ENCODE data around the gene ARID2.
A peak's percentile ranks its signal among the peaks of the same experiment; 100 is the strongest.

ARID2 gene, protein sequence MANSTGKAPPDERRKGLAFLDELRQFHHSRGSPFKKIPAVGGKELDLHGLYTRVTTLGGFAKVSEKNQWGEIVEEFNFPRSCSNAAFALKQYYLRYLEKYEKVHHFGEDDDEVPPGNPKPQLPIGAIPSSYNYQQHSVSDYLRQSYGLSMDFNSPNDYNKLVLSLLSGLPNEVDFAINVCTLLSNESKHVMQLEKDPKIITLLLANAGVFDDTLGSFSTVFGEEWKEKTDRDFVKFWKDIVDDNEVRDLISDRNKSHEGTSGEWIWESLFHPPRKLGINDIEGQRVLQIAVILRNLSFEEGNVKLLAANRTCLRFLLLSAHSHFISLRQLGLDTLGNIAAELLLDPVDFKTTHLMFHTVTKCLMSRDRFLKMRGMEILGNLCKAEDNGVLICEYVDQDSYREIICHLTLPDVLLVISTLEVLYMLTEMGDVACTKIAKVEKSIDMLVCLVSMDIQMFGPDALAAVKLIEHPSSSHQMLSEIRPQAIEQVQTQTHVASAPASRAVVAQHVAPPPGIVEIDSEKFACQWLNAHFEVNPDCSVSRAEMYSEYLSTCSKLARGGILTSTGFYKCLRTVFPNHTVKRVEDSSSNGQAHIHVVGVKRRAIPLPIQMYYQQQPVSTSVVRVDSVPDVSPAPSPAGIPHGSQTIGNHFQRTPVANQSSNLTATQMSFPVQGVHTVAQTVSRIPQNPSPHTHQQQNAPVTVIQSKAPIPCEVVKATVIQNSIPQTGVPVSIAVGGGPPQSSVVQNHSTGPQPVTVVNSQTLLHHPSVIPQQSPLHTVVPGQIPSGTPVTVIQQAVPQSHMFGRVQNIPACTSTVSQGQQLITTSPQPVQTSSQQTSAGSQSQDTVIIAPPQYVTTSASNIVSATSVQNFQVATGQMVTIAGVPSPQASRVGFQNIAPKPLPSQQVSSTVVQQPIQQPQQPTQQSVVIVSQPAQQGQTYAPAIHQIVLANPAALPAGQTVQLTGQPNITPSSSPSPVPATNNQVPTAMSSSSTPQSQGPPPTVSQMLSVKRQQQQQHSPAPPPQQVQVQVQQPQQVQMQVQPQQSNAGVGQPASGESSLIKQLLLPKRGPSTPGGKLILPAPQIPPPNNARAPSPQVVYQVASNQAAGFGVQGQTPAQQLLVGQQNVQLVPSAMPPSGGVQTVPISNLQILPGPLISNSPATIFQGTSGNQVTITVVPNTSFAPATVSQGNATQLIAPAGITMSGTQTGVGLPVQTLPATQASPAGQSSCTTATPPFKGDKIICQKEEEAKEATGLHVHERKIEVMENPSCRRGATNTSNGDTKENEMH (N-terminal part only)

DNA sequence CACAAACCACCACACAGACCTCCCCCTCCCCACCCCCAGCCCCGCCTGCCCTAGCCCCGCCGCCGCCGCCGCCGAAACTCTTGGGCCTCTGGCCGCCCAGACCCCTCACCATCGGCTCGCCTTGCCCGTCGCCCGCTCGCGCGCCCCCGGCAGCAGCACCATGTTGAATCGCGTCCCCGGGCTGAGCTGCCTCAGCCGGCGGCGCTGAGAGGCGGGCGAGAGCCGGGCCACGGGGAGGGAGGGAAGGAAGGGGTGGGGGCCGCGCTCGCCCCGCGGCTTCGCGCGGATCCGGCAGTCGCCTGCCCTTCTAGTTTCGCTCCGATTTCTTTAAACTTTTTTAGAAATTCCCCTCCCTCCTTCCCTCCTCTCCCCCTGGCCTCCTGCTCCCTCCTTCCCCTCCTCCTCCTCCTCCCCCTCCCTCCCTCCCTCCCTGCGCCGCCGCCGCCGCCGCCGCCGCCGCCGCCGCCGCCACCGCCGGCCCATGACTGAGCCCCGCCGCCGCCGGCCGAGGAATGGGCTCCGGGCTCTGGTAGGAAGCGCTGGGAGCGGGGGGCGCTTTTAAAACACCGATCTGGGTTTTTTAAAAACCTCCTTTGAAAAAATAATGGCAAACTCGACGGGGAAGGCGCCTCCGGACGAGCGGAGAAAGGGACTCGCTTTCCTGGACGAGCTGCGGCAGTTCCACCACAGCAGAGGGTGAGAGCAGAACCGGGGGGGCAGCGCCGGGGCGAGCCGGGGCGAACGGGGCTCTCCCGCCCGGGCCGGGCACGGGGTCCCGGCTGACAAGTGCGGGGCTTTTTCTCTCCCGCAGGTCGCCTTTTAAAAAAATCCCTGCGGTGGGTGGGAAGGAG is at the start of gene ARID2:
Gene ARID2, plus strand, starts transcription at position 474 of the 851 bp plus-strand sequence. Its CDS starts 131 bp downstream, at position 605.
- peak; percentile 82 for DNase-seq

DNA sequence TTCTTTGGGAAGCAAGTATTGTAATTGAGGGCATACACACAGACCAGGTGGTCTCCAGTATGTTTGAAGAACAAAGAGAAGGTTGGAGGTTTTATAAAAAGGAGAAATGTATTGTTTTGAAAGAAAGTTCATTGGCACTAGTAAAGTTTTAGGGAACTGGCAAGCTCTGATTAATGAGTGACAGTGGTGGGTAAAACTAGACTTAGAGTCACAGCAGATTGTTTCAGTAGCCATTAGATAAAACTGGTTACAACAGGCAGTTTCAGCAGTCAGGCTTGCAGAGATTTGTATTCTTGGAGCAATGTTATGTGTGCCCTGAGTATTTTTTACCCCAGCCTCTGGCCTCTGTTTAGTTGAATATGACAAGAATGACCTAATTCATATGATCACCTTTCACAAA is 49.1 kb upstream of the ARID2 start:
- DNase-seq, result no peak

DNA sequence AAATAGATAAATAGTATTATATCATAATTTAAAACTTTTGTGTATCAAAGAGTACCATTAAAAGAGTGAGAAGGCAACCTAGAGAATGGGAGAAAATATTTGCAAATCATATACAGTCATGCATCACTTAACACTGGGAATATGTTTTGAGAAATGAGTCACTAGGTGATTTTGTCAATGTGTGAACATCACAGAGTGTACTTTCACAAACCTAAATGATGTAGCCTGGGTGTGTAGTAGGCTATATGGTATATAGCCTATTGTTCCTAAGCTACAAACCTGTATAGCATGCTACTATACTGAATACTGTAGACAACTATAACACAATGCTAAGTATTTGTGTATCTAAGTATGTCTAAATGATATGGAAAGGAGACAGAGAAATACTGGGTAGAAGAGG is 48.0 kb upstream of the ARID2 start:
- DNase-seq, result peak; percentile 18

DNA sequence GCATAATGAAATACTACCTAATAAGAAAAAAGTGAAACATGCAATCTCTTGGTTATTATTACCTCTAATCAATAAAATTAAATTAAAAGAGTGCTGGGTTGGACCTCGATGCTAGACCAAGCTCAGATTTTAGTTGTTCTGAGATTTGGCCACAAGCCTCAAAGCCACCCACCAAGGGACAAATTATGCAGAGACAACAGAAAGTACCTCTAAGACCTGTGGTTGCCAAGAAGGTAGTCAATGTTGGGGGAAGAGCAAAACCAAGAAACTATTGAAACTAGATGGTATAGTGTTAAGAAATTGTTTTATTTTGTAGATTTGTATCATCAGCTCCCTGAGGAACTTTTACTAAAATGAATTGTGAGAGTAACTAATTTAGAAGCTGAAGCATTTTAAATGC is 43.8 kb upstream of the ARID2 start:
- DNase-seq, result peak; percentile 11

DNA sequence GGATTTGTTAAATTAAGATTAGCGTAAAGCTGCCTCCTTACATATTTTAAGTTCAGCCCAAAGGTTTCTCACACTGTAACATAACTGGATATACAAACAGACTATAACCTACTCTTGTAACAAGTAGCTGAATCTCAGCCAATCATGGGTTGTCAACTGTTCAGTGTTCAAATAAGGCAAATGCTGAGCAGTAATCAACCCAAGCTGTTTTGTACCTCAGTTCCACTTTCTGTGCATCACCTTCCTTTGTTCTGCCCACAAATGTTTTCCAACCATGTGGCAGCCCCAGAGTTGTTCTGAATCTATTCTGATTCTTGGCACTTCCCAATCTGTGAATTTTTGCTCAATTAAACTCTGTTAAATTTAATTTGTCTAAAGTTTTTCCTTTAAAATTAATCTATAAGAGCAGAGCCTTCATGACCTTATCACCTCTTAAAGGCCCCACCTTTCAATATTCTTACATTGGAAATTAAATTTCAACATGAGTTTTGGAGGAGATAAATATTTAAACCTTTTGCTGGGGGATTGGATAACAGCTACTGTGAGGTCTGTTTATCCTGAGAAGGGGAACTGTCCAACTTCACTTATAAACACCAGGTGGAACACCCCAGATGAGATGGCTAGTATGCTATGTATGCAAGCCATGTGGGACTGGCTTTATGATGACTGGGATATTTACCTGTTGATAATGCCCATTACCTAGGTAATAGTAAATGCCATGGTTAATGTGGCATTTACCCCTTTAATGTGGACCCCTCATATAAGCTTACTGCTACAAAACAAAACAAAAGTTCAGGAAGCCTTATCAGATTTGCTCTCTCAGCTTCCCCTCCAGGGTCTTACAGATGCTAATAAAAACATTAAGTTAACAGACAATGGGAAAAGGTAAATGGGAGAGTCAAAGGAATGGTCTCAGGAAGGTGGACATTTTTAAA is 42.2 kb upstream of the ARID2 start:
- DNase-seq, result no peak

DNA sequence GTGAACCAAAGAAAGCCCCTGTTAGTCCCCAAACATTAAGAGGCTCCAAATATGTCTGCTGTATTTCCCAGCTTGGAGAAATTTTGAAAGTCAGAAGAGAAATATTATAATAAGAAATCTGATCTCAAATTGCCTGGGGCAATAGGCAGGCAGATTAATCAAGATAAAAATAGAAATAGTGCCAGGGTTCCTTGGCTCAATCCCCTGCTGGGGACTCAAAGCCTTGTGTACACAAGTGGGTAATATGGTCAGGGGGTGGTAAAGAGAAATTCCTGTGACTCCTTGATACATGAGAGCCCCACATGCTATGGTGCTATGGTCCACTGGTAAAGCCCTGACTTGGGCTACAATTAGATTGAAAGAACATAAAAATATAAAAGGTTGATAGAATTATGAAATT is 41.3 kb upstream of the ARID2 start:
- no peak for DNase-seq

DNA sequence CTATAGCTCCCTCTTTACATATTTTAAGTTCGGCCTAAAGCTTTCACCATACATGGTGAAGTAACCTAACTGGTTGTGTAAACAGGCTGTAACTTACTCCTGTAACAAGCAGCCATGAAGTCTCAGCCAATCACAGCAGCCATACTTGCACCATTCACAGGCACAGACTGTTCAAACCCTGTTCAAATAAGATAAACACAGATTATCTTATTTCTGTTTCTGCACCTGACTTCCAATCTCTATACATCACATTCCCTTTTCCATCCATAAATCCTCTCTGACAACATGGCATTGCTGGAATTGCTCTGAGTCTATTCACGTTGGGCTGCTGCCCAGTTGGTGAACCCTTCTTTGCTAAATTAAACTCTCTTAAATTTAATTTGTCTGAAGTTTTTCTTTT is 34.5 kb upstream of the ARID2 start:
- no peak for DNase-seq

DNA sequence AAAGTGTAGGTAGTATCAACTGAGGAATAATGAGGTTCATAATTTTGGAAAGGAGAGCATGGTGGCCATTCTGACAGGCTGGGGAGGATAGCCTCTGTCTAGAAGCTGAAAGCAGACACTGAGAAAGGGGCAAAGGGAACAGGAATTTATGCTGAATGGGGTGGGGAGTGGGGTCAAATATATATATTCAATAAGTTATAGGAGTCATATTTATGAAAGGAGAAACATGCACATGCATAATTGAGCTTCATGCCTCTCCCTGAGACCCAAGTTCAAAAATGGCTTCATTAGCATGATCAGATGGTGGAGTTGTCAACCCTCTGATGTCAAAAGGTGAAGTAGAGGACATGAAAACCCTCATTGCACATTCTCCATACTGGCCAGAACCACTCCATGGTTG is 33.9 kb upstream of the ARID2 start:
- no peak for DNase-seq

DNA sequence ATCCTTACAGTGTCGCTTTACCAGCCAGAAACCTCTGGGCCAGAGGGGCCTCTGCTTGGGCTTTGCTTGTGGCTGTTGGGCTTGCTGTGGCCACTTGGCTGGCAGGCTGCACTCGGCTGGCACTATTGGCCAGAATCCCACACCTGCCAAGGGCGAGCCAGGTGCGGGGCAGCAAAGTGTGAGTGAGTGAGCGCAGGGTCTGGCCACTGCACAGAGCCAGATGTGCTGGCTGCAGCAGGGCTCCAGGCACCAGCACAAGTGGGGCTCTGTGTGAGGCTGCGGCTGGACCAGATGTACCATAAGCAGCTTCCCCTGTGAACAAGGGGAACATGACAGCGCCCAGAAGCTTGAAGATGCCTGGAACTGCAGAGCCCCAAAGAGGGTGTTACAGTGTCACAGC is 33.5 kb upstream of the ARID2 start:
- no peak for DNase-seq

DNA sequence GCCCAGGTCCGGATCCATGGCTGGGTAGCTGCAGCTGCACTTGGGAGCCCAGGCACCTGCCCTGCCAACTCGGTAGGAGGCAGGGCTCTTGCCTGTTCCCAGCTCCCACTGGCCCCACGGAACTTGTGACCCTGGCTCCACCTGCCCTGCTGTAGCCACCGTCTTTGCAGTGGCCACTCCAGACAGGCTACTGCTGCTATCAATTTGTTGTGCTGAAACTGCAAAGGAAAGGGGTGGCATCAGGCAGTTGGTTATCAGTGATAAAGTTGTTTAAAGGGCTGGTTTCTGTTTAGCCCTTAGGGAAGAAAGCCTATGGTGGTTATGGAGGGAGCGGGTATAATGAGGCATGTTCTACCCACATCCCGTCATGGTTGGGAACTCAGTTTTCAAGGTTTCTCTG is 32.1 kb upstream of the ARID2 start:
- DNase-seq, result no peak

DNA sequence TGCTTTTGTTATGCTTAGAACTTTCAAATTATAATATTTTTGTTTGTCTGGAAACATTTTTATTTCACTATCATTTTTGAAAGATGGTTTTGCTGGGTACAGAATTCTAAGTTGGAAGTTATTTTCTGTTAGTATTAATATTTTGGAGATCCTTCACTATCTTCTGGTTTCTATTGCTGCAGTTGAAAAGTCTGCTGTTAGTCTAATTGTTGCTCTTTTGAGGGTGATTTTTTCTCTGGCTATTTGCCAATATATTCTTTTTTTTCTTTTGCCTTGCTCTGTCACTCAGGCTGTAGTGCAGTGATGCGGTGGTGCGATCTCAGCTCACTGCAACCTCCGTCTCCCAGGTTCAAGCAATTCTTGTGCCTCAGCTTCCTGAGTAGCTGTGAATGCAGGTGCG is 28.2 kb upstream of the ARID2 start:
- no peak for DNase-seq

DNA sequence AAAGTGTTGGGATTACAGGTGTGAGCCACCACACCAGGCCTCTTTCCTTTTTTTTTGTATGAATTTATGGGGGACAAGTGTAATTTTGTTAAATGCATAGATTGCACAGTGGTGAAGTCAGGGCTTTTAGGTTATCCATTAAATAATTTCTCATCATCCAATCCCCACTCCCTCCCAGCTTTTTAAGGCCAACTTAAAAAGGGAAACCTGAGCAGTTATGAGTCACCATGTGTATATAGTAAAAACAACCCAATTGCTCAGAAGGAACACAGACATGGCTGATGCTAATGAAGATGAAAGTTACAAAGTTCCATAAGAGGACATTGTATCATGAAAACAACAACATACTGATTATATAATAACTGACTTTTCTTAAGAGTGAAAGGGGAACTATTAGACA is 25.6 kb upstream of the ARID2 start:
- no peak for DNase-seq

DNA sequence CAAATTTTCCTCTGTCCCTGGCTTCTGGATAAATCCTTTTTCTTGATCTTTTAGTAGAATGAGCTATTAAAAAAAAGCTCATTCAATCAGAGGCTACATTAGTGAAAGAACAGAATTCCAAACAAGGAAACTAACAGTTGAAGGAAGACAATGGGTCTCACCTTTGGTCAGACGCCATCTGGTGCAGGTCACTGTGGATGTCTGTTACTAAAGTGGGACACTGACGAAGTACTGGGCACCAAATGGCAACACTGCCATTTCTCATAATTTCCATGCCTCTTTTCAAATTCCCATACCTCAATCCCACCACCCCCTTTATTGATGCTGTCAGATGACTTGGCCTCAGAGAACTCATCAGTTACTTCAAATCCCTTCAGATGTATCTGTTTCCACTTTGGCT is 24.5 kb upstream of the ARID2 start:
- no peak for DNase-seq

DNA sequence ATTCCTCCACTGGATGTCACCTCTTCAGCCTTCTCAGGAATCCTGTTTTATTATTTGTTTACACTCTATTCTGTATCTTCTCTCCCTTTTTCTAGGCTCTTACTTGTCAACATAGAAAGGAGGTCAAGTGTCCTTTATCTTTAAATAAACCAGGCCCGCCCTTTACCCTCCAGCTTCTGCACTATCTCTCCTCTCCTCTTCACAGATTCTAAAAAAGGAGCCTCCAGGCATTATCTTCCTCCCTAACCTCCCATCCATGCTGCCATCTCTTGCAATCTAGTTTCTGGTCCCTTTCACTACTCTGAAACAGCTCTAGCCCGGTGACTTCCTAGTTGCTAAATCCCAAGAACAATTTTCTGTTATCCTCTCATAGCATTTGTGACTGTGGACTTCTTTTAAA is 24.1 kb upstream of the ARID2 start:
- no peak for DNase-seq

DNA sequence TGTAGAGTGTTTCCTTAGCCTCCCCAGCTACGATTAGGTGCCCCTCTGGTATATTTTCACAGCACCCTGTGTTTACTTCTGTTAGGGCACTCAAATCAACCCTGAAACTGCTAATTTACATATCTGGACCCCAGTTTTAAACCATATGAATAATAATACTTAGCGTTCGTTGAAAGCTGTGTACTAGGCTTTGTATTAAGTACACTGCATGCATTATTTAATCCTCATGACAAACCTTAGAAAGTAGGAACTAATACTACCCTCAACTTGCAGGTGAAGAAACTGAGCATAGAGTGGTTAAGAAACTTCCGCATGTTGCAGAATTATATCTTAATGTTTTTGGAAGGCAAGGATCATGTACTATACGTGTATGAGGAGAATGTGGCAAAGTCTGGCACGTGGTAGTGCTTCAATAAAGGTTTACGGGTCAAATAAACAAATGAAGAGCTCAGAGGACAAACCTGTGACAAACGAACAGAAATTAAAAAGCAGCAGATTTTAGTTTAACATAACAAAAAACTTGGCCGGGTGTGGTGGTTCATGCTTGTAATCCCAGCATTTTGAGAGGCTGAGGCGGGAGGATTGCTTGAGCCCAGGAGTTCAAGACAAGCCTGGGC is 22.2 kb upstream of the ARID2 start:
- no peak for DNase-seq

DNA sequence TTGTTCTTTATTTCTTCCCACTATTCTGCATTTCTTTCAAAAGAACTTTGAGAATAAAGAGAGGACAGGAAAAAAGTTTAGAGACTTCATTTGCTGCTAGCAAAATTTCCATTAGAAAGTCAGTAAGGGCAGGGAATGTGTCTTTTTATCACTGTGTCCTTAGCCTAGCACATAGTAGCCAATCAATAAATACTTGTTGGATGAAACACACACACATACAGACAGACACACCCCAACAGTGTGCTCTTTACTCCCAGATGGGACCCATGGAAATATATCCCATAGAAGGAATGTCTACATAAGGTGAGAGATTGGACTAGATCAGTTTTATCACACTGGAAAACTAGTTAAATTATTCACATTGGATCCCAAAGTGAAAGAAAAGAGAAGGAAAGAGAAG is 21.1 kb upstream of the ARID2 start:
- no peak for DNase-seq

DNA sequence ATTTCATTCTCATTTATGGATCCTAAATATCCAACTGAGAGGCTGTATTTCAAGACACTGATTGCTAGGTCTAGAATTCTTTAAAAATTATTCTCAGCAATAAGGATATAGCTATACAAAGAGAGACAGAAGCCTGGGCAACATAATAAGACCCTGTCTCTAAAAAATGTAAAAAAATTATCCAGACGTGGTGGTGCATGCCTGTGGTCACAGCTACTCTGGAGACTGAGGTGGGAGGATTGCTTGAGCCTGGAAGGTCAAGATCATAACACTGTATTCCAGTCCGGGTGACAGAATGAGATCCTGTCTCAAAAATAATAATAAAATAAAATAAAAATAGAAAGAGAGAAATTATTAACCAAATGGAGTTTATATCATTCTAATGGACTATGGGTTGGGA is 20.6 kb upstream of the ARID2 start:
- DNase-seq, result no peak

DNA sequence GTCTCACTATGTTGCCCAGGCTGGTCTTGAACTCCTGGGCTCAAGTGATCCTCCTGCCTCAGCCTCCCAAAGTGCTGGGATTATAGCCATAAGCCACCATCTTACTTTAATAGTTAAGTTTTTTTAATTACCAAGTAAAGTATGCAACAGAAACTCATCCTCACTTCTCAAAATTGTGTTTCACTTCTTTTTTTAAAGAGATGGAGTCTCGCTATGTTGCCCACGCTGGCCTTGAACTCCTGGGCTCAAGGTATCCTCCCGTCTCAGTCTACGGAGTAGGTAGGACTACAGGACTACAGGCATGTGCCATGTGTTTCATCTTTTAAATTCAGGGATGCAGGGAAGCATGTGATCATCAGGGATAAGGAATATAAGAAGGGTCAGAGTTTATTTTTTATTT is 17.2 kb upstream of the ARID2 start:
- no peak for DNase-seq

DNA sequence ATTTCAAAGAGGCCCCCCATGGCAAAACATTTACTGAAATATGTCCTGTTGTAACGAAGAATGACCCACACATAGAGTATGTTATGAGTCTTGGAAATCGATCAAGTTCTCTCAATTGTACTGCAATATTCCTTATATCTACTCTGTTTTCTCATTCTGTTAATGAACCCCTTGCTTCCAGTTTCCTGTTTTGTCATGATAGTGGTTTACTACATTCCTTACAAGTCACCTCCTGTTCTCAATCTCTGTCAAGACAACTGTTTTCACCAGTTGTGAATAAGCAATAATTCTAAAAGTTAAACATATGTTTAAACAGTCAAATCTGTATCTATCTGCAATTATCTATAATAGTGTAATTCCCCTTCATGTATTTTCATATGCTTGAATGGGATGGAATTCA is 16.4 kb upstream of the ARID2 start:
- no peak for DNase-seq

DNA sequence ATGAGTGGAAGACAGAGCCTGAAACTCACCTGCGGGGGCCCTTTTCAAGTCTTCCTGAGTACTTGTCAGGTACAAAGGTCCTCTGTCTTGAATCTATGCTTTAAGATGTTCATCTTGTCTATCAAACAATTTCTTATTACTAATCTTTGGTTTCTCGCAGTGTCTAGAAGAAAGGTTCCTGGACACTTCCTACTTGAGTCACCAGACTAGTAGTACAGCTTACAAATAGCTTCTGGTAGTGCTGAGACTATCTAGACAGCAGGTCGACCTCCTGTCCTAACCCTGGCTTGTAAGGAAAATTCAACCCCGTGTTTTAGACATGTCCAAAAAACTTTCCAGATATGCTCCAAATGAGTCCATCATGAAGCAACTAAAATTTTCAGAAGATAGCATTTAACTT is 11.2 kb upstream of the ARID2 start:
- DNase-seq, result no peak

DNA sequence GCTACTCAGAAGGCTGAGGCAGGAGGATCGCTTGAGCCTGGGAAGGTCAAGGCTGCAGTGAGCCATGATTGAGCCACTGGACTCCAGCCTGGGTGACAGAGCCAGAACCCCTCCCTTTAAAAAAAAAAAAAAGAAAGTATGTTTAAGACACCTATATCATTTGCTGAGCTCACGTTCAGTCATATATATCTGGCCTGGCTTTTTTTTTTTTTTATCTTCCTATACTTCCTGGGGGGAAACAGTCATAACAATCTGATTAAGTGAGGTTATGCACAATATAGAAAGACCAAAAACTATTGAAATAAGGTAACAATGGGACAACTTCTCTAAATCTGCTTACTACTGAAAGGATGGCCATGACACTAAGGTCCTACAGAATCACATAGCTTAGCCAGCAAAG is 9.4 kb upstream of the ARID2 start:
- peak; percentile 4 for DNase-seq
